Breast epithelium (tissue), 4 donors: ENCODE results near the gene BPI. TPM values are rescaled to one million over a fixed set of nuclear protein-coding genes. Genes with fewer than 3 reads are reported as not detected.
"Not testable (repeated sequence)": the region's sequence is repeated elsewhere in the genome, so short reads cannot be mapped to it uniquely, and the experiment has no call there.

ENCODE experiments used
- DNase-seq, 2 donors: peaks; one replicate each; pipeline ENCODE4 v3.0.0-alpha.2; 2019; ENCODE audit warnings: low spot score in 2 of 2
- H3K27ac ChIP-seq, 2 donors: fragments of 200-600 bp; sonication (generic) in 1 of 2; one replicate each; pipeline ENCODE4 v1.5.1; 2016 to 2019; ENCODE audit warnings: mild to moderate bottlenecking in 1 of 2
- H3K27me3 ChIP-seq, 2 donors: fragments of 200-600 bp; sonication (generic) in 1 of 2; one replicate each; pipeline versions ENCODE4 v1.5.1 to v1.6.0; 2017 to 2019; ENCODE audit warnings: control low read depth in 1 of 2, mild to moderate bottlenecking in 1 of 2
- H3K36me3 ChIP-seq: fragments of 200-600 bp; one replicate; pipeline ENCODE4 v1.5.1; 2019
- H3K4me1 ChIP-seq, 2 donors: fragments of 200-600 bp; sonication (generic); one replicate each; pipeline ENCODE4 v1.5.1; 2016 to 2019; ENCODE audit warnings: control low read depth in 1 of 2
- H3K4me3 ChIP-seq, 3 donors: fragments of 200-600 bp; sonication (generic); 1 replicate in 2 of 3; 2 replicates in 1 of 3; pipeline ENCODE4 v1.5.1; 2016 to 2019; ENCODE audit warnings: mild to moderate bottlenecking in 3 of 3, moderate library complexity in 2 of 3
- H3K9me3 ChIP-seq, 2 donors: fragments of 200-600 bp; sonication (generic) in 1 of 2; one replicate each; pipeline ENCODE4 v1.5.1; 2016 to 2019; ENCODE audit warnings: control low read depth in 1 of 2
- CTCF ChIP-seq, 3 donors: fragments of 450-650 bp; IDR thresholded peaks; one replicate each; pipeline ENCODE4 v1.5.1; 2016 to 2017; ENCODE audit warnings: antibody characterized with exemption in 3 of 3, mild to moderate bottlenecking in 3 of 3, moderate library complexity in 3 of 3
- POLR2A ChIP-seq: fragments of 450-650 bp; IDR thresholded peaks from one replicate; pipeline ENCODE4 v1.6.1; 2016; ENCODE audit warnings: antibody characterized with exemption, mild to moderate bottlenecking, moderate library complexity
- POLR2AphosphoS5 ChIP-seq, 3 donors: sonication (generic); formaldehyde crosslinking; IDR thresholded peaks; one replicate each; pipeline ENCODE4 v1.6.1; 2017; ENCODE audit warnings: antibody characterized with exemption in 3 of 3
- intact Hi-C: fragments of 100-400 bp; cut with DNase I; formaldehyde crosslinking; loops from one replicate; pipeline ENCODE4 v1.15.1; 2023; ENCODE audit warnings: low total_unique reads
- total RNA-seq, 3 donors: library from RNA; depleted of rRNA; stranded (reverse); fragments of >200 nt; gene quantifications; one replicate each; pipeline ENCODE4 v1.1.0, GENCODE V29; 2016

The BPI gene
- total RNA-seq, 3 donors from 2014 or later, result 0.59 TPM; not detected in 2

DNA sequence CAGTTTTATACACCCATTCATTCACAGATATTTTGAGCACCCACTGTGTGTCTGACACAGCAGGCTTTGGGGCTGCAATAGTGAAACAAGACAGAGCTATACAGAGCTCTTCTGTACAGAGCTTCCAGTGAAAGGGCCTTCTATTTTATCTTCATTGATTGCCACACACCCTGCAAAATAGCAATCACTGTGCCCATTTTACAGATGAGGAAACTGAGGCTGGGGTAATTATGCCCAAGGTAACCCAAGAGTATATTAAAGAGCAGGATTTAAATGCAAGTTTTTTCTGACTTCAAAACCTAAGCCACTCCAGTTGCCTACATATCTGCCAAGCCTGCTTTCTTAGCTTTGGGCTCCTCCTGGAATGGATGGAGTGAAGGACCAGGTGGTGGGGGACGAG is 4.5 kb downstream of the BPI start:
- Histone ChIP-seq H3K9me3 (no peaks in the 10 kb centered on the region), H3K27me3 (no peaks in the 10 kb centered on the region), H3K4me3 (no peak overlapping the region), H3K4me1 (no peaks in the 10 kb centered on the region), H3K27ac (no peak overlapping the region), H3K36me3 (no peaks in the 10 kb centered on the region)
- TF ChIP-seq POLR2AphosphoS5 (IDR thresholded peaks at IDR 0.05) (no peak), CTCF (IDR thresholded peaks at IDR 0.05) (no peak), POLR2A (no peak)
- no peak for DNase-seq
- intact Hi-C loops, result no loop called here

- no peak for DNase-seq
- H3K9me3 ChIP-seq, result no peaks in the 10 kb centered on the region
- H3K4me1 ChIP-seq, result no peaks in the 10 kb centered on the region
- H3K4me3 ChIP-seq, result no peak overlapping the region
- no peak overlapping the region for H3K27ac ChIP-seq
- intact Hi-C loops, result no loop called here
- H3K36me3 ChIP-seq, result no peaks in the 10 kb centered on the region
- H3K27me3 ChIP-seq, result no peaks in the 10 kb centered on the region
- TF ChIP-seq CTCF (IDR thresholded peaks at IDR 0.05) (no peak), POLR2AphosphoS5 (IDR thresholded peaks at IDR 0.05) (no peak), POLR2A (no peak)
Measured at GRCh38 chr20:38311091-38311490, 7.1 kb downstream of the BPI start.

DNA sequence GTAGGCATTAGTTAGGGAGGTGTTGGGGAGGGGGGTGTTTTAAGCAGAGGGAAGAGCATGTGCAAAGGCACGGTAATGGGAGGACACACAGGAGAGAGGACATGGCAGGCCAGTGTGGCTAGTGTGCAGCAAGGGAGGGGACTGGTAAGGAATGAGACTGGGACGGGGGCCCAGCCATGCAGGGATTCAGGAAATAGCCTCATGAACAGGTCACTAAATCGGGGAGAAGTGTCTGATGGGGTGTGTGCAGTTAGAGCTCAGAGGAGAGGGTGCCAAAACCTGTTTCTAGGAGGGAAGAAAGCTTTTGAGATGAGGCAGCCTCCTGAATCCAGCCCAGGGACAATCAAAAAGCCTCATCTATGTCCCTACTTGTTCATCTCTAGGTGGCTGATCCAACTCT is 7.5 kb downstream of the BPI start:
- no peak overlapping the region for H3K4me3 ChIP-seq
- H3K27ac ChIP-seq, result no peak overlapping the region
- H3K27me3 ChIP-seq, result no peaks in the 10 kb centered on the region
- no peaks in the 10 kb centered on the region for H3K9me3 ChIP-seq
- no peaks in the 10 kb centered on the region for H3K36me3 ChIP-seq
- no peak for TF ChIP-seq CTCF (IDR thresholded peaks at IDR 0.05)
- TF ChIP-seq POLR2AphosphoS5 (IDR thresholded peaks at IDR 0.05), result no peak
- TF ChIP-seq POLR2A, result no peak
- intact Hi-C loops, result no loop called here
- DNase-seq, result no peak
- no peaks in the 10 kb centered on the region for H3K4me1 ChIP-seq

DNA sequence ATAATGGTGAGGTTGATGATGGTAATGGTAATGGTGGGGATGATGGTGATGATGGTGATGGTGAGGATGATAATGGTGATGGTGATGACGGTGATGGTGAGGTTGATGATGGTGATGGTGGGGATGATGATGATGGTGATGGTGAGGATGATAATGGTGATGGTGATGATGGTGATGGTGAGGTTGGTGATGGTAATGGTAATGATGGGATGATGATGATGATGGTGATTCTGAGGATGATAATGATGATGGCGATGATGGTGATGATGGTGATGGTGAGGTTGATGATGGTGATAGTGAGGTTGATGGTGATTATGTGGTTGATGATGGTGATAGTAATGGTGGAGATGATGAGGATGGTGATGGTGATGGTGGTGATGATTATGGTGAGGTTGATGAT is 9.7 kb downstream of the BPI start:
- TF ChIP-seq POLR2AphosphoS5 (IDR thresholded peaks at IDR 0.05) (no peak), POLR2A (no peak), CTCF (IDR thresholded peaks at IDR 0.05) (no peak)
- Histone ChIP-seq H3K27ac (no peak overlapping the region), H3K9me3 (no peaks in the 10 kb centered on the region), H3K4me1 (no peaks in the 10 kb centered on the region), H3K36me3 (no peaks in the 10 kb centered on the region), H3K4me3 (no peak overlapping the region), H3K27me3 (no peaks in the 10 kb centered on the region)
- intact Hi-C loops, result no loop called here
- DNase-seq, result no peak

DNA sequence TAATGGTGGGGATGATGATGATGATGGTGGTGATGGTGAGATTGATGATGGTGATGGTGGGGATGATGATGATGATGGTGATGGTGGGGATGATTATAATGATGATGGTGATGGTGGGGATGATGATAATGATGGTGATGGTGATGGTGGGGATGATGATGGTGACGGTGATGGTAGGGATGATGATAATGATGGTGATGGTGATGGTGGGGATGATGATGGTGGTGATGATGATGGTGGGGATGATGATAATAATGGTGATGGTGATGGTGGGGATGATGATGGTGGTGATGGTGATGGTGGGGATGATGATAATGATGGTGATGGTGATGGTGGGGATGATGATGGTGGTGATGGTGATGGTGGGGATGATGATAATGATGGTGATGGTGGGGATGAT is 10.4 kb downstream of the BPI start:
- not testable (repeated sequence) for H3K27ac ChIP-seq

DNA sequence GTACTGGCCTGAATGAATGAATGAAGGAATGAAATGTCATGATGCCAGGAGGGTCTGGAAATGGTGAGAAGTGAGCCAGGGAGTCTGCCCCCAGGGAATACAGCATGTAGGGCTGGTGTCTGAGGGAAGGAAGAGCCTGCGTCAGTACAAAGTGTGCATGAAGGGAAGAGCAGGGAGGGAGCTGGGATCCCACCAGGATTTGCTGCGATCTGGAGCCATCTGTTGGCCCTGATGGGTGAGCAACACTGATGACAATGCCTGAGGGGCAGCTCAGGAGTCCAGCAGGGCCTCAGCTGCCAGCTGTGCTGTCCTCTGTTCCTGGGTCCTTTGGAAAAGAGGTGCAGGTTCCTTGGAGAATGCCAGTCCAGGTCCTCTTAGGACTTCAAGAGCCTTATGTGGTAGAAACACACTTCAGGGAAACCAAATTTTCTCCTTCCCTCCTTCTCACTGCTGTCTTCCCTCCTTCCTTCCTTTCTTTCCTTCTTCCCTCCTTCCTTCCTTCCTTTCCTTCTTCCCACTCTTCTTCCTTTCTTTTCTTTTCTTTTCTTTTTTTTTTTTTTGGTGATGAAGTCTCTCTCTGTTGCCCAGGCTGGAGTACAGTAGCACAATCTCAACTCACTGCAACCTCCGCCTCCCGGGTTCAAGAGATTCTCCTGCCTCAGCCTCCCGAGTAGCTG is 11.5 kb downstream of the BPI start:
- Histone ChIP-seq H3K4me1 (no peaks in the 10 kb centered on the region), H3K36me3 (no peaks in the 10 kb centered on the region), H3K27me3 (no peaks in the 10 kb centered on the region), H3K9me3 (no peaks in the 10 kb centered on the region), H3K4me3 (no peak overlapping the region), H3K27ac (no peak overlapping the region)
- no peak for DNase-seq
- TF ChIP-seq CTCF (IDR thresholded peaks at IDR 0.05) (no peak), POLR2A (no peak), POLR2AphosphoS5 (IDR thresholded peaks at IDR 0.05) (no peak)
- intact Hi-C loops, result no loop called here

More for the DNA sequence above, 10.4 kb downstream of the BPI start:
- H3K4me1 ChIP-seq, H3K4me3 ChIP-seq, H3K9me3 ChIP-seq, H3K27me3 ChIP-seq, H3K36me3 ChIP-seq, intact Hi-C loops, DNase-seq: not testable (repeated sequence)
